ENCODE measurements around the gene GPR45.
"Not testable (repeated sequence)": the region's sequence is repeated elsewhere in the genome, so short reads cannot be mapped to it uniquely, and the experiment has no call there.

GPR45 gene

GRCh38 chr2:105248316-105249070 lies 7.0 kb downstream of the GPR45 start:
- Mint-ChIP-seq H3K27ac (no peak overlapping the region), H3K36me3 (no peaks in the 10 kb centered on the region)
- no peak for ATAC-seq

DNA sequence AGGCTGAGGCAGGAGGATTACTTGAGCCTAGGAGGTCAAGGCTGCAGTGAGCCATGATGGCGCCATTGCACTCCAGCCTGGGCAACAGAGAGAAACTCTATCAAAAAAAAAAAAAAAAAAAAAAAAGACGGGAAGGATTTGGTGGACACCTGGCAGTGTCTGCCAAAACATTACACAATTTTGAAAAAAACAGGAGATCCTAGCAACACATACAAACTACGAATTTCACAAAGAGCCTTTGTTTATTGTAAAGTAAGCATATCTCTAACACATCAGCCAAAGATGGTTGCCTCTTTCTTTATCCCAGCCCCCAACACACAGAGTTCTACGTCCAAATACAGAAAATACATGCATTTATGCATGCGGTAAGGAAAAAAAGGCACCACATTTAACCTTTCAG lies 7.6 kb downstream of the GPR45 start:
- ATAC-seq, result no peak
- no peaks in the 10 kb centered on the region for H3K9me3 Mint-ChIP-seq
- H3K27me3 Mint-ChIP-seq, result no peaks in the 10 kb centered on the region
- no peak overlapping the region for H3K4me3 Mint-ChIP-seq
- H3K27ac Mint-ChIP-seq, result no peak overlapping the region
- no peaks in the 10 kb centered on the region for H3K36me3 Mint-ChIP-seq
- no peaks in the 10 kb centered on the region for H3K4me1 Mint-ChIP-seq

More at GRCh38 chr2:105248316-105249070, 7.0 kb downstream of the GPR45 start:
- H3K4me3 Mint-ChIP-seq, result no peak overlapping the region
- H3K4me1 Mint-ChIP-seq, result no peaks in the 10 kb centered on the region
- no peaks in the 10 kb centered on the region for H3K27me3 Mint-ChIP-seq
- H3K9me3 Mint-ChIP-seq, result no peaks in the 10 kb centered on the region

GRCh38 chr2:105249891-105250290 lies 8.3 kb downstream of the GPR45 start:
- no peaks in the 10 kb centered on the region for H3K9me3 Mint-ChIP-seq
- no peak for ATAC-seq
- H3K36me3 Mint-ChIP-seq, result no peaks in the 10 kb centered on the region
- no peaks in the 10 kb centered on the region for H3K27me3 Mint-ChIP-seq
- H3K4me1 Mint-ChIP-seq, result no peaks in the 10 kb centered on the region
- H3K4me3 Mint-ChIP-seq, result no peak overlapping the region
- no peak overlapping the region for H3K27ac Mint-ChIP-seq

- H3K27me3 Mint-ChIP-seq, H3K36me3 Mint-ChIP-seq, ATAC-seq, H3K9me3 Mint-ChIP-seq, H3K27ac Mint-ChIP-seq, H3K4me3 Mint-ChIP-seq, H3K4me1 Mint-ChIP-seq: not testable (repeated sequence)
Observed at GRCh38 chr2:105251016-105251648, 9.6 kb downstream of the GPR45 start.

DNA sequence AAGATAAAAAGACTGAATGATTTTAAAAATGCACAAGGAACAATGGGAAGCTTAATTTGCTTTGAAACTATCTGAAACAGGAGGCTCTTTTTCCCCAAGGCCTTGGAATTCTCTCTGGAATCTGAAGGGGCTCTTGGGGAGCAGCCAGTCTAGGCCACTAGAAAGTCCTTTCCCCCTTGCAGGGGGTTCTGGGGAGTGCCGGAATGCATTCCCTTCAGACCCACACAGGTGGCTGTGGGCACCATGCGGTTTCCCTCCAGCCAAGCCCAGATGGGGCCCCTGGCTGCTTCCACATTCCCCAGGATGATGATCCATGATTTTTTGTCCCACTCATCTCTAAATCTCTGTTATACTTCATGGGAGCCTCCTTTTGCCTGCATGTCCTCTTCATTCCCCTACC lies 10.7 kb downstream of the GPR45 start:
- no peak overlapping the region for H3K4me3 Mint-ChIP-seq
- ATAC-seq, result no peak
- H3K27ac Mint-ChIP-seq, result no peak overlapping the region
- no peaks in the 10 kb centered on the region for H3K9me3 Mint-ChIP-seq
- H3K4me1 Mint-ChIP-seq, result no peaks in the 10 kb centered on the region
- H3K27me3 Mint-ChIP-seq, result no peaks in the 10 kb centered on the region
- H3K36me3 Mint-ChIP-seq, result no peaks in the 10 kb centered on the region

GRCh38 chr2:105254531-105255210 lies 13.1 kb downstream of the GPR45 start:
- no peak for ATAC-seq
- H3K4me3 Mint-ChIP-seq, result no peak overlapping the region

DNA sequence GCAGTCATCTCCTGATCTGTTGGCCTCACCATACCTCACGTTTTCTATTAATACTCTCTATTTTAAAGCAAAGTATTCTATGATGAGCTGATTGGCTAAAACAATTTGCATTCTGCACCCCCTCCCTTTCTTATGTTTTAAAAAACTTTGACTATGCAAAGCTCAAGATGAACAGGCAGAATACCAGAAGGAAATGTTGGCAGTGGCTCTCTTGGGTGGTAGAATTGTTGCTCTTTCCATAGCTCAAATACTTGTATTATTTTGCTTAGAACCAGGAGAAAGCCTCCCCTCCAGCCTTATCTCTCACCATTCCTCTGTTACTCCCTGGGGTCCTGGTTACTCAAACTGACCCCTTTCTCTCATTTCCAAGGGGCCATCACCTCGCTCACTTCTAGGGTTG lies 14.4 kb downstream of the GPR45 start:
- ATAC-seq, result no peak
- Mint-ChIP-seq H3K4me1 (peaks cover 1% of the 10 kb centered on the region), H3K36me3 (peaks cover 5% of the 10 kb centered on the region), H3K27me3 (no peaks in the 10 kb centered on the region), H3K9me3 (no peaks in the 10 kb centered on the region), H3K4me3 (no peak overlapping the region), H3K27ac (no peak overlapping the region)

More at GRCh38 chr2:105254531-105255210, 13.1 kb downstream of the GPR45 start:
- Mint-ChIP-seq H3K4me1 (no peaks in the 10 kb centered on the region), H3K27me3 (no peaks in the 10 kb centered on the region), H3K9me3 (no peaks in the 10 kb centered on the region), H3K36me3 (peaks cover 5% of the 10 kb centered on the region), H3K27ac (no peak overlapping the region)

DNA sequence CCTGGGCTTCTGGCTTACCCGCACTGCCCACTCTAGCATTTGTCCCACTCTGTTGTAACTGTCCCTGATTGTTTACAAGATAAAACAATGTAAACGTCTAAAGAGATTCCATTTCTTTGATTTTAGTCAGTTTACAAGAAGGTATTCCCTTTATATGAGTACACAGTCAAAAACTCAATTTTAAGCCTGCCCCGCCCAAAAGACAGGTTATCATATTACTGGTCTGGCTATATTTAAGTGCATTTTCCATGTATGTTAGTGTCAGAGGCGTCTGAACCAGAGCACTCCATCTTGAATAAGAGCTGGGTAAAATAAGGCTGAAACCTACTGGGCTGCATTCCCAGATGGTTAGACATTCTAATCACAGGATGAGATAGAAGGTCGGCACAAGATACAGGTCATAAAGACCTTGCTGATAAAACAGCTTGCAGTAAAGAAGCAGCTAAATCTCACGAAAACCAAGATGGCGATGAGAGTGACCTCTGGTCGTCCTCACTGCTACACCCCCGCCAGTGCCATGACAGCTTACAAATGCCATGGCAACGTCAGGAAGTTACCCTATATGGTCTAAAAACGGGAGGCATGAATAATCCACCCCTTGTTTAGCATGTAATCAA lies 15.0 kb downstream of the GPR45 start:
- Mint-ChIP-seq H3K9me3 (no peaks in the 10 kb centered on the region), H3K36me3 (peaks cover 5% of the 10 kb centered on the region), H3K27me3 (no peaks in the 10 kb centered on the region), H3K27ac (no peak overlapping the region), H3K4me1 (peaks cover 5% of the 10 kb centered on the region), H3K4me3 (no peak overlapping the region)
- ATAC-seq, result no peak

DNA sequence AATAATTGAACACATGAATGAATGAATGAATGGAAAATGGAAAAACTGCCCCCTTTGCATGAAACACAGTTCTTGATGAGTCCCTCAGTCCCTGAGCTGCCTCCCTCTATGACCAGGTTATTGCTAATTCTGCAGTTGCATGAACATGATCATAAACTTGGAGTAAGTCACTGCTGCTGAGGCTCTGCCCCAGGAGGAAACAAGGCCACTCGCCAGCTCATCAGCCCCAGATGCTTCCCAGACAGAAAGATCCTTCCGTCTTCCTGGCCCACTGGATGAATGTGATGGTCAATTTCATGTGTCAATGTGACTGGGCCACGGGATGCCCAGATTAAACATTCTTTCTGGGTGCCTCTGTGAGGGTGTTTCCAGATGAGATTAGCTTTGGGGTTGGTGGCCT lies 16.4 kb downstream of the GPR45 start:
- H3K27me3 Mint-ChIP-seq, result no peaks in the 10 kb centered on the region
- ATAC-seq, result no peak

GRCh38 chr2:105258835-105259350 lies 17.4 kb downstream of the GPR45 start:
- Mint-ChIP-seq H3K4me3 (no peak overlapping the region), H3K27me3 (no peaks in the 10 kb centered on the region), H3K9me3 (no peaks in the 10 kb centered on the region), H3K36me3 (peaks cover 24% of the 10 kb centered on the region), H3K27ac (no peak overlapping the region), H3K4me1 (peaks cover 5% of the 10 kb centered on the region)
- ATAC-seq, result no peak

More for the DNA sequence above, 16.4 kb downstream of the GPR45 start:
- peaks cover 15% of the 10 kb centered on the region for H3K36me3 Mint-ChIP-seq
- H3K4me3 Mint-ChIP-seq, result no peak overlapping the region
- peaks cover 5% of the 10 kb centered on the region for H3K4me1 Mint-ChIP-seq
- H3K9me3 Mint-ChIP-seq, result no peaks in the 10 kb centered on the region
- no peak overlapping the region for H3K27ac Mint-ChIP-seq

DNA sequence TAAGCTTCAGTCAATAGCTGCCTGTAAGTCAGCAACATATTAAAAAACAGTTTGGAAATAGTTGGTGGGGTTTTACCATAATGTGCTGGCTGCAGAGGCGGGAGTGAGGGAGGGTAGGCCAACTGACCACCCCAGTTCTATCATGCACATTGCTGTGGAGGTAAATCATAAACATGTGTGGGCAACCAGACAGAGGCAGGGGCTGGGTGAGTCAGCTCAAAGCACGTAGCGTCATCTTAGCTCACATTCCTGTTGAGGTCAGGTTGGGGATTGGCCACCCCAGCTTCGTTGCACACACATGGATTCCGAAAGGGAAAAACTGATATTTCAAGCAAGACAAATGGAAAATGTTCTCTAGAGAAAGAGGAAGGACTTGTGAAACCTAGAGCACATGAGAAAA lies 19.5 kb downstream of the GPR45 start:
- no peak overlapping the region for H3K27ac Mint-ChIP-seq
- H3K4me3 Mint-ChIP-seq, result no peak overlapping the region
- no peak for ATAC-seq
- H3K27me3 Mint-ChIP-seq, result no peaks in the 10 kb centered on the region
- H3K4me1 Mint-ChIP-seq, result peaks cover 5% of the 10 kb centered on the region
- peaks cover 43% of the 10 kb centered on the region for H3K36me3 Mint-ChIP-seq
- H3K9me3 Mint-ChIP-seq, result no peaks in the 10 kb centered on the region

DNA sequence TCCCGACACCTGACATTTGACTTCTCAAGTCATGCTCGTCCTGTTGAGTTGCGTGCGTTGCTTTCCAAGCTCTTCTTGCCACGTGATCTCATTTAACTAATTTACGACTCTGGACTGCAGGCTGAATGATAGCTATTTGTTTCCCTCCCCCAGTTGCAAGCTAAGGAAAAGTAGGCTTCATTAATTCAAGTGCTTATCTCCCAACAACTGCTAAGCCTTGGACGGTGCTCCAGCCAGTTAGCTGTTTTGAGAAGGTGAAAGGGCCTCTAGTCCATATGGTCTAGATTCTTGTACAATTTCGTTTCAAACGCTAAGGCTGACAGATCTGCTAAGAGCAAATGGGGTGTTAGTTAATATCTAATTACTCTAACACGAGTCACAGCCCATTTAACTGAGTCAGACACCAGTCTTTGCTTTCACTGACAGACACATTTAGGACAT lies 21.1 kb downstream of the GPR45 start:
- H3K9me3 Mint-ChIP-seq, result no peaks in the 10 kb centered on the region
- peaks cover 59% of the 10 kb centered on the region for H3K36me3 Mint-ChIP-seq
- H3K4me3 Mint-ChIP-seq, result no peak overlapping the region
- no peaks in the 10 kb centered on the region for H3K27me3 Mint-ChIP-seq
- no peak for ATAC-seq
- H3K27ac Mint-ChIP-seq, result no peak overlapping the region
- H3K4me1 Mint-ChIP-seq, result peaks cover 5% of the 10 kb centered on the region

DNA sequence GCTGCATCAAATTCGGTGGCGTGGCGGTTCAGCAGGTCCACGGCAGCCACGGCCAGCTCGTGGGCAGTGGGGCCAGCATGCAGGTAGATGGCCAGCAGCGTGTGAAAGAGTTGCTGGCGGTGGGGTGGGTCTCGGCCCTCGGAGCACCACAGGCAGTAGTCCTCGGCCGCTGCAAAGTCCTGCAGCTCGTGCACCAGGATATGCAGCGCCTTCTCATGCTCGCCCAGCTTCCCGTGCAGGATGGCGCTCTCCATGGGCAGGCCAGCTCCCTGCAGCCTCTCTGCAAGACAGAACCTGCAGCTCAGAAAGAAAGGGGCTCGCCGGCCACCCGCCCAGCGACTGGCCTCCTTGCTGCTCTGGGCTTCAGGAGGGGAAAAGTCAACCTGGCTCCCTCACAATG lies 27.9 kb downstream of the GPR45 start:
- no peak overlapping the region for H3K27ac Mint-ChIP-seq
- H3K27me3 Mint-ChIP-seq, result no peaks in the 10 kb centered on the region
- no peaks in the 10 kb centered on the region for H3K9me3 Mint-ChIP-seq
- no peak for ATAC-seq
- peaks cover 89% of the 10 kb centered on the region for H3K36me3 Mint-ChIP-seq
- H3K4me1 Mint-ChIP-seq, result no peaks in the 10 kb centered on the region
- H3K4me3 Mint-ChIP-seq, result no peak overlapping the region

- no peak for ATAC-seq
Observed at GRCh38 chr2:105271393-105272045, 30.0 kb downstream of the GPR45 start.

DNA sequence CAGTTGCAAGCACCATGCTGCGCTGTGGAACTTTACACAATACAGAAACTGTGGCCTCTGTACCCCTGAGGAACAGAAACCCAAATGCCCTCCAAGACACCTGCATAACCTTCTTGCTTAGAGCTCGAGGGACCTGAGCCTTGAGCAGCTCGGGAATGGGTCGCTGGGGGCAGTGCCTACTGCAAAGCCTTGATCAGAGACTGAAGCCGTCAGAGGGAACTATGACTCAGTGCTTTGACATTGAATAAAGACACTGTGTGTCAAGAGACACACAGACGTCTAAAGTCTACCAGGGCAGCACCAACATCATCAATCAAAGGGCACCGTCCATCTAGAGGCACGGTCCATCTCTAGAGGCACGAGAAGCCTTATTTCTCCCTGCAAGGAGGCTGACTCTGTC lies 30.6 kb downstream of the GPR45 start:
- H3K27ac Mint-ChIP-seq, result no peak overlapping the region
- H3K36me3 Mint-ChIP-seq, result peaks cover 91% of the 10 kb centered on the region
- H3K4me1 Mint-ChIP-seq, result no peaks in the 10 kb centered on the region
- no peak overlapping the region for H3K4me3 Mint-ChIP-seq
- ATAC-seq, result peak; percentile 66
- no peaks in the 10 kb centered on the region for H3K27me3 Mint-ChIP-seq
- no peaks in the 10 kb centered on the region for H3K9me3 Mint-ChIP-seq

More at GRCh38 chr2:105271393-105272045, 30.0 kb downstream of the GPR45 start:
- peaks cover 91% of the 10 kb centered on the region for H3K36me3 Mint-ChIP-seq
- no peaks in the 10 kb centered on the region for H3K4me1 Mint-ChIP-seq
- H3K9me3 Mint-ChIP-seq, result no peaks in the 10 kb centered on the region
- no peak overlapping the region for H3K4me3 Mint-ChIP-seq
- no peak overlapping the region for H3K27ac Mint-ChIP-seq
- no peaks in the 10 kb centered on the region for H3K27me3 Mint-ChIP-seq

Measured in stimulated activated memory B cell treated with anti-CD40 and anti-IgM and Interleukin-4, amounts not matched to agents 10 μg/mL and 1 μg/mL and 100 μg/mL, for 72 hours (primary cell).